ENCODE results near the gene RASA1.
A peak's percentile ranks its signal among the peaks of the same experiment; 100 is the strongest.

RASA1 gene

DNA sequence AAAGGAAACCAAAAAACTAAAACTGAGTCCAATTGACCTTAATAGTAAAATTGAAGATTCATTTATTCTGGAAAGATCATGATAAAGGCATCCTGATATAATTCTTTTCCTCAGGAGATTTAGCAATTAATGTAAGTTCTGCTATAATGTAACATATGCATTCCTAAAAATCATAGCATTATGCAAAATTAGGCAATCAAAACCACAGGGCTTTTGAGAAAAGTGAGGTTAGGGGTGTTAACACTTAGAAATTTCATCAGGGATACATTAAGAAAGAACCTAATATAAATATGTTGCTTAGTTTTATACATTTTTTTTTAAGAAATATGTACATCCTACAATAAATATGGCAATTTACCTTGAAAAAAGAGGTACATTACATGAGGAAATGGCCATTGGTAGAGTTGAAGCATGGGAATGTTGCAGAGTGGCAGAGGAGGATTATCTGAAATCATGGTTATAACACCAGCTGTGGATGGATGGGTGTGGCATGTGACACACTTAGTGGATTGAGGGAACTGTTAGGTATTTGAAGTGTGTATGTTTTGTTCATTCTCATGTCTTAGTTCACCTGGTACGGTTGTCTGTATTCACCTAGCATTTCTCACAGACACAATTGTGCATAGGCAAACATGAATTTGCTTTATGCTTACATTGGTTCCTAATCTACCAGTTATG, 94.0 kb downstream of the RASA1 start:
- peak; percentile 27 for DNase-seq

DNA sequence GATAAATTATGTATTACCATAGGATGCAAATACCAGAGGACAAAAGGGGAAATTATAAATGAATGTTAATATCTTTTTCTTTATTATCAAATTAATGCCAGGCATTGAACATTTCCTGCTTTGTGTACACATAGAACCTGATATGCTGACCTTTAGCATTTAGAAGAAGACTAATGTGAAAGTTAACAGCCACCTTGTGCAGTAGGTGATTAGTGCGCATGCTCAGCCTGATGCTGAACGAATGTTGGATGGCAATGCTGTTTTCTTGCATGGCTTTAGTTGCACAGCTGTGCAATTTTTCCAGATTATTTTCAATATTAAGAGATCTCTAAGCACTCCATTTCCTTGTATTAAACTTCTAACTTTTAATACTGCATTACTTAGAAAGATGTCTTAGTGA, 99.6 kb downstream of the RASA1 start:
- DNase-seq, result no peak

DNA sequence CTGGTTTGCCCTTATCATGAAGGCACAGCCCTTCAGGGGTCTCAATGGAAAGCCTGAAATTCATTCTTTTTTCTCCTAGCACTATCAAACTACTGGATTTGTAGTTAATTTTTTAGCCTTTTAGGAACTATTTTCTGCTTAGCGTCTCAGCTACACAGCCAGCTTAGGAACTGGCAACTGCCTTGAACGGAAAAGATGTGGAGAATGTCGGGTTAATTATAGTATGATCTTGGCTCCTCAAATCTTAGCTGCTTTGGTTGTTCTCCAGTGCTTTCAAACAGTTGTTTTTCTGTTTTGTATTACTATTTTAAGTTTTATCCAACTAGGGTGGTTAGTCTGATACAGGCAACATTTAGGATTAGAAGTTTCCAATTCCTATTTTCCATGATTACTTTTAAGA, 100.9 kb downstream of the RASA1 start:
- DNase-seq, result no peak

DNA sequence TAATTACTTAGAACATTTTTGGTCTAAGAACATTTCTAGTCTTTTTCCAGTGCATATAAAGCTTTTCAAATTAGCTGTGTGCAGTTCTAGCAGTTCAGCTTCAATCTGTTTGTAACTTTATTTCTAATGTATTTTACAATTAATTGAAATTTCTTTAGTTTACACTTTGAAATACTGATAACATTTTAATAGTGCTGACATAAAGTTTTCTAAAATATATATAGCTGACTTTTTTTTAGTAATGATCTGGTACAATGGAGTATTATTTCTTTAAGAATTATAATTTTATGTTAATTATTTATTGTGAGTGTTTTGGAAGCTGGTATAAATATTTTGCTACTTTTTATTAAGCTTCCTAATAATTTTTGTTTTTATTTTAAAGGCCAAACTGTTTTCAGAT, 101.7 kb downstream of the RASA1 start:
- DNase-seq, result no peak

DNA sequence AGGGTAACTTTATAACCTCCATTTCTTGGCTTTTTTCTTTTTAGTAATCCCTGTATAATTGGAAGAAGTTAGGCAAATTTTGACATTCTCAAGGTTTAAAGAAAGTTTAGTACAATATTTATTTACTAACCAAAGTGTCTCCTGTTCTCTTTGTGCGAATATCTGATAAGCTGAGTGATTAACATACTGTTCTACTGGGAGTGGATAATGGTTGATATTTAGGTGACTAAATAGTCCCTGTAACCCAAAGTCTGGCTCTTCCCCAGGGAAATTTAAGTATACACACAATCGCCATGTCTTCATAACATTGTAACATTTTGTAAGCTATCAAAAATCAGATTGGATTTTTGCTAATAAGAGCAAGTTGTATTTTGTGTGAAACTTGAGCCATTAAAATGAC, 105.0 kb downstream of the RASA1 start:
- no peak for DNase-seq

DNA sequence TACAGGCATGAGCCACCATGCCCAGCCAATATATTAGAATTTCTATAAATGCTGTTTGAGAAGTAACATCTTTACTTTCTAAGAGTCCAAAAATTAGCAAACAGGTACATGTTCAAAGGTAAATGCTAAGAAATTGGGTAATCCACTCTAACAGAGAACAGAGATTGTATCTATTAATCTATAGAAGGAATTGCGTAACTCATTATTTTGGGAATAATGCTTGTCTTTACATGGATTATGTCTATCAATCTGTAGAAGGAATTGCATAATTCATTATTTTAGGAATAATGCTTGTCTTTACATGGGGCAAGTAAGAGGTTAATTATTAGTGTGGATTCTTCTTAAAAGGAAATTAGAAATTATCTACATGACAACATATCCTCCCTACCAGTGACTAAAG, 114.5 kb downstream of the RASA1 start:
- DNase-seq, result no peak

DNA sequence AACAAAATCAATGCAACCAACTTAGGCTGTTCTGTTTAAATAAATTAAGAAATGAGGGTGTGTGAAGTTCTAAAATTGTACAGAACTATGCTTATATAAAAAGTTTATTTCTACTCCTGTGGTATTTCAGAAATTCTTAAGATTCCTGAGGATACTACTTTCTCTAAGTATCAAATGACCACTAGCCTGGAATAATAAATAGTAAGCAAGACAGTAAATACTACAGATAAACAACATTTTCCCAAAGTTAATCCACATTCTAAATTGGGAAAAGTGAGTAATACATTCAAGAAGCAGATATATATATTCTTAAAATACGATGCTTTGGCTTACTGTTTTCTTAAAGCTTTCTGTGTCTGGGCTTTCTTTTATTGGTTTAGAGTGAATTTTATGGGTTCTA, 115.5 kb downstream of the RASA1 start:
- no peak for DNase-seq

DNA sequence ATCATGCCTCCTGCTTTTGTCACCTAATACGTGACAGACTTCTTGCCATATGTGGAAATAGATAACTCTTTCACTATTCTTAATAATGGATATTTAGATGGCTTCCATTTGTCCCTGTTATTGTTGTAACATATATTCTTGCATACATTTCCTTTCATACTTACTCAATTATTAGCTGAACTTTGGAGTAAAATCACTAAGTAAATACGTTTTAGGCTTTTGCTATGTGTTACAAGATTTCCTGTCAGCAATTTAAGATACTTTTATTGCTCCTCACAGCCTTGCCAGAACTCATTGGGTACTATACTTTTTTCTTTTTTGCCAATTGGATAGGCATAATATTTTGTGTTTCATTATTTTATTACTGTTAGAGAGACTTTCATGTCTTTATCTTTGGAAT, 118.1 kb downstream of the RASA1 start:
- DNase-seq, result no peak

DNA sequence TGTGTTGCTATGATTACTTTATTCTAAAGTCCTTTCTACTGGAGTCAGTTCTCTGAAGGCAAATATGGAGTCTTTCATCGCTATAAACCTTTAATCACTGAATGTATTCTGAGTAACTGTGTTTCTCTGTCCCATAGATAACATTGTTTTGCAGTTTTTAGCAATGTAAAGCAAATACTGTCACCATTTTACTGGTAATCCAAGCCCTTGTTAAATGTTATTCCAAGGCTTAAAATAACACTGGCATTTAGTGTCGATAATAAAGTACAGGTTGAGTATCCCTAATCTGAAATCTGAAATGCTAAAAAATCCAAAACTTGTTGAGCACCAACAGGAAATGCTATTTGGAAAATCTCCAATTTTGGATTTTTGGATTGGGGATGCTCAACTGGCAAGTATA, 120.4 kb downstream of the RASA1 start:
- no peak for DNase-seq

DNA sequence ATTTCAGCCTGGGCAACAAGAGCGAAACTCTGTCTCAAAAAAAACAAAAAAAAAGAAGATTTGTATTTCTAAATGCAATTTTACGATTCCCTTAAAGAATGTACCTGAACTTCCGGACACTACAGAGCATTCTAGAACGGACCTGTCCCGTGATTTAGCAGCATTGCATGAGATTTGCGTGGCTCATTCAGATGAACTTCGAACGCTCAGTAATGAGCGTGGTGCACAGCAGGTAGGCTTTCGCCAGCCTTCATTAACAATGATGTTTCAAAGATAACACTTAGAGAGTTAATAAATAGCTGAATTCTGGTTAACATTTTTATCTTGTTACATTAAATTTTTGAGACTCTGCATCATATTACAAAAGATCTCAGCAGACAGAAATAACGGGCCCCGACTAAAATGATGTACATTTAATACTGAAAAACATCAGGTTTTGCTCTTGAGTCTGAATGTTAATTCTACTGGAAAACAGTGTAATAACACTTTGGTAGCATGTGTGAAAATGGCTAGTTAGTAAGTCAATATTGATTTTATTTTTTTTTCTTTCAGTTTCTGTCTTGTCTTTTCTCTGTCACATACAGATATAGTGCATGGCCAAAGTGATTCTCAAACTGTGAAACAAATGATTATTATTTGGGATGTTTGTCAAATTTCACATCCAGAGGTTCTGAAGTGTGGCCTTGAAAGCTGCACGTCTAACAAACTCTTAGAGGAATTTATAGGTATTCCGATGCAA, 121.8 kb downstream of the RASA1 start:
- no peak for DNase-seq

DNA sequence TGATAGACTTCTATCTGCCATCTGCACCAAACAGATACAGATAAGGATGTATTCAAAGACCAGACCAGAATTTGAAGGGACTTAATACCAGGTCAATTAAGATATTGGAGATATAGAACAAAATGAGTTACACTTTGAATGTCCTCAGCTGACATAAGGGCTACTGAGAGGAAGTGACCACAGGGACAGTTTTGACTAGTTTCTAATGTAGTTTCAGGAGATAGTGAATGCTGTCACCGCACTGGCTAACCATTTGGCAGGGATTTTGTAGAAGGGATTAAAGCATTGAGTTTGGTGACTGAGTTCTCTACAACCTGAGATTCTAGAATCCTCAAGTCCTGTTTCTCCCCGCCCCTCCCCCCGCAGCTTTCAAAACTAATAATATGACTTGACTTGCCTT, 122.4 kb downstream of the RASA1 start:
- DNase-seq, result no peak

DNA sequence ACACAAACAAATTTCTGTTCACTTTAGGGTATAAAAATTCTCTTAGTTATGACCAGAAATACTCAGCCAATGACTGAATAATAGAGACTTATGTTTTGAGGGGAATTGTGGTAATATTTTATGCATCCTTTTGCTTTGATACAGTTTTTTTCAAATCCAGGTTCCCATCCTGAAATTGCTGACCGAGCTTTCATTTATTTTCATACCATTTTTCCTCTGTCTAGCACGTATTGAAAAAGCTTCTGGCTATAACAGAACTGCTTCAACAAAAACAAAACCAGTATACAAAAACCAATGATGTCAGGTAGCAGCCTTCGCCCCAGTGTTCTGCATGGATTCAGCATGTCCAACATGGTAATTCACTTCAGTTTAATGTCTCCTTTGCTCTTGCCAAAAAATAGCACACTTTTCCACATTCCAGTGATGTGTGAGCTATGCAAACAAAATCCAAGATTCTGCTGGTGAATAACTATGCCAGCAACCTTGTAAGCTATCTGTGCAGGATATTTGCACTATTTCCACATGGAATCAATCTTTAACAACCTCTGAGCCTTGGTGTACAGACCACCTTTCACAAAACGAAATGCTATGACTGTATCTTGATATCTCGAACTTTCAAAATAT, 123.0 kb downstream of the RASA1 start:
- DNase-seq, result no peak

DNA sequence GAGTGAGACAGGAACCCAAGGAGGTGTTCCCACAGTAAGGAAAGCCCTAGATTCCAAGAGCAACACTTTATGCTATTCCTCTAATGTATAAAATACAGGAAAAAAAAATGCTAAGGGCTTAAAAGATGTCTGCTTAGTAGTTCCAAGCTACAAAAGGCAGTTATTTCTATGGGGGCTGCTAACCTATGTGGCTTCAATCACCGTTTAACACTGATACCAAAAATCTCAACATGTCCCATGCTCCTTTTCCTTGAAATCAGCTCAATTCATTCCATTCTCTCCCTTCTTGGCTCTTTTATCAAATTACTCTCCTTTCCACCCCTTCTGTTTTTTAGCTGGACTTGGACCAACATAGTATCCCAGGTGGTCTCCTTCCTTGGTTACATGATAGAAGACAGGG, 124.5 kb downstream of the RASA1 start:
- no peak for DNase-seq

DNA sequence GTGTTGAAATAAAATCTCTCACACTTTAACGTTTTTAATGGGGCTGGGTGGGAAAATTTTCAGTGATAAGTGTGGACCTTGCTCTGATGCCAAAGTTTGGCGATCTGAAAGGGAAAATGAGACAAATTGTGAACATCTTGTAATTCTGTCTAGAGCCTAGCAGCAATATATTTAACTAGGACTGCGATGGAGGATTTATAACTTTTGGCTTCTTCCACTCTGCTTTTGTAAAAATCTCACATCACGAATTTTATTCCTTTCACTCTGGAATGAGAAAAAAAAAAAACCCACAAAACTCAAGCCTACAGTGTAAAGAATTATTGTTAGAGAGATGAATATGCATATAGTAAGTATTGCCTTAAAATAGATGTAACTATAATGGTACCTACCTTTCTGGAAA, 125.1 kb downstream of the RASA1 start:
- no peak for DNase-seq

DNA sequence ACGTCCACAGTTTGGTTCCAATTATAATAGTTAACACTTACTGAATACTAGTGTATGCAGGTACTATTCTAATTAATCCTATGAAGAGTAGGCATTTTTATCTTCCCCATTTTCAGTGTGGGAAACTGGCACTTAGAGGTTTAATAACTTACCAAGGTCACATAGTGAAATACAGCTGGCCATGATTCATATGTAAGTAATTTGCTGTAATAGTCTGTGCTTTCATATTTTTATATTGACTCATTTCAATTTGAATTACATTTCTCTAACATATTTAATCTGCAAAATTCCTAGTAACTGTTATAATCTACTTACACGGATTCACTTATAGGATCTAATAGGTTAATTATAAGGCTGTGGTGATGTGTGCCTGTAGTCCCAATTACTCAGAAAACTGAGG, 125.6 kb downstream of the RASA1 start:
- no peak for DNase-seq

DNA sequence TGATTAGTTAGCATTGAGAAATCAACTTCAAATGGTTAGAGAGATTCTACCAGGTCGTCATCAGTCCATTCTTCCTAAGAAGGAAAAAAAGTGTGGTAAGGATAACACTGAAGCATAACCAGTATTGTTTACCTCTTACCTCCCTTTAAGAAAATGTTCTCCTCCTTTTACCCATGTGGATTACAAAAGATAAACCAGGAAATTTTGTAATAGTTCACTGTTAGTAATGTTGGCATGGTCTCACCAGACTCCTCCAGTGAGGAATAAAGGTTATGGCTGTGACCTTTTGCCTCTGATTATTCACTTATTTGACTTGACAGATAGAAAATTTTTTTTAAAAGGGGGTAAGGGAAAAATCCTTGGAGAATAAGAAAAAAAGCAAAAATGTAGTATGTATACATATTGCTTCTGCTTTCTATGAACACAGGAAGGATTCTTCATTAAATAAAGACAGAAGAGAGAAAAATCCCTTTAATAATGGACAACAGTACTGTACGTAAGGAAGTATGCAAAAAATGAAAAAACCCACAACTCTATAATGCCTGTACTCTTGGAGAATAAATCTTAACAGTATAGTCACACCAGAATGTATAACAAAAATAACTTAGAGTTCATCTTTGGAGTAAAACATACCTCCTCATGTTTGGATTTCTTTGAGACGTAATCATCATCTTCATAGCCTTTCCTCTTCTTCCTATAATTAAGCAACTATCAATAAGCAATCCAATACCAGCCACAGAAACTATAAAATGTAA, 126.9 kb downstream of the RASA1 start:
- DNase-seq, result no peak

DNA sequence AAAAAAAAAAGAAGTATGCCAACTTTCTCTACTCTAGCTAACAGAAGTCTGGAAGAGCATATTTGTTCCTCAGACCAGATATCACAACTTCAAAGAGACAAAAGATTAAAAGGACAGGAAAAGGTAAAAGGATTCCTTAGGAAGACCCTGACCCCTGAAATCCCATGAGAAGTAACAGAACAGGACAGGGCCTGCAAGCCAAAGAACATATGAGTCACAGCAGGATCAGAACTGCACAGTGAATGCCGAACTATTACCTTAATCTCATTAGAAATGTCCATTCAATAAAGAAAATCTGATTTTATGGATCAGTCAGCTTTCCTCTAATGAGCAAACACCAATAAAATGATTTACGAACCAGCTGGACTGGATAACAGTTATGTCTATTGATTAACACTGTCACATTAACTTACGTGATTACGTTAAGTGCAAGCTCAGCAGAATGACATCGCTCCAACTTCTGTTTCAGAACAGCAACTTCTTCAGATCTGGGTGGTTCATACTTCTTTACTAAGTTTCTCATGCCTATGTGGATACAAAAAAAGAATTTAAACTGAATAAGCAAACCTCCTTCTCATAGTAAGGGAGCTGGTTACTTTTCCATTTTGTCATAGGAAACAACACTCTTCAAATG, 131.4 kb downstream of the RASA1 start:
- DNase-seq, result no peak

DNA sequence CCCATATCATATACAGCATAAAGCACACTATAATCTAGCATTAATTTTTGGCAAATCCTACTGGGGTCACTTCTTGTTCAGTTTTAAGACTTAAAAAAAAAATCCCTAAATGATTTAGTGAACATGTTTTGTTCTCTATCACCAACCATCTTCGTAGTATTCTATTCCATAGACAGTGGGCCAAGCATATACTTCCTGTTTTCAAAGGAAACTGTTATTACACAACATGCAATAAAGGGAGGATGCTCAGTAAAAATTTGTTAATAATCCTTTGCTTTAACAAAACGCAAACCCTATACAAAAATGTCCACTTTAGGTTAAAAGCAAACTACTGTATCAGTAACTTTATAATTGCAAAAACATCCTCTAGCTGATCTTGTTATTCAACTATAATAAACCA, 132.0 kb downstream of the RASA1 start:
- DNase-seq, result no peak

DNA sequence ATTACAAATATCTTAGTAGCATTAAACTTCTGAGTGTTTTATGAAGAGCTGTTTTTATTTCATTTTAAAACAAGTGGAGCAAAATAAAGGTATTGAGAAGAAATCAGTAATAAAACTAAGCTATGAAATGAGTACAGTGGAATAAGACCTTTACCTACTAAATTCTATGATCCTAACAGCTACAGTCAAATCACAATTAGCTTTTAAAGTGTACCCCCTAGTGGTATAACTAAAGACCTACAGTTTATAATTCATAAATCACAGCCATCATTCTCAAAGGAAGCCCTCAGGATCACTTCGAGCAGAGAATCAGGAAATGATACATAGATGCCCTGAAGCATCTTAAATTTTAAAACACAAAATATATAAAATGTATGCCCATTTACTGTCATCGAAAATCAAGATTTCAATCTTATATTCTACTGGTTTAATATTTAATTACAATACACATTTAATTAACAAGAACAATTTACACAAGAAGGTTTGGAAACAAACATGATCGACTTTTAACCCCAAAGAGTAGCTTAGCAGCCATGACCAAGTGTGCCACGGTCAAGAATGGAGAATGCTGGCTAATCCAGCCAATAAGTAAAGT, 132.7 kb downstream of the RASA1 start:
- peak; percentile 55 for DNase-seq

DNA sequence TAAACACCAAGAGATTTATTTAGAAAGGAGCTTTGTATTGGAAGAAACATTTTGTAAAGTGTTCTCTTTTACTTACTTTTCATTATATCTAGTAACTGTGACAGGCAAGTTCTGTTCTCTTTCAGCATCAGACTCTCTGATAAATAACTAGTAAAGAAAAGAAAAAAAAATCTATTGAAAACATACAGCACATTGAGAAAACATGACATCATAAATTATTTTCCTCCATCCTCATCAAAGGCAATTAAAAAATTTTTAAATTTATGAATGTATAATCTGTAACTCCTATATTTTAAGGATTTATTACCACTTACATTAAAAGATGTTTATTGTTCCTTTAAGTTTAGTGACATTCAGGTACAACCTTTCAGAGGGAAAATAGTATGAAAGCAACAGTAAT, 133.9 kb downstream of the RASA1 start:
- no peak for DNase-seq

DNA sequence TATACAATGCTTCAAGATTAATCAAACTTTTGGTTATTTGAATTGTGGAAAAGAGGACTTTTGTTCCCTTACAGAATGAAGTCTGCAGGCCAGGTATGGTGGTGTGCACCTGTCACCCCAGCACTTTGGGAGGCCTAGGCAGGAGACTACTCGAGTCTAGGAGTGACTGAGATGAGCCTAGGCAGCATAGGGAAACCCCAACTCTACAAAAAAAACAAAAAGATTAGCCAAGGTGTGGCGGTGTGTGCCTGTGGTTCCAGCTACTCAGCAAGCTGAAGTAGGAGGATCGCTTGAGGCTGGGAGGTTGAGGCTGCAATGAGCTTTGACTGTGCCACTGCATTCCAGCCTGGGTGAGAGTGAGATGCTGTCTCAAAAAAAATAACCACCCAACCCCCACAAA, 135.7 kb downstream of the RASA1 start:
- DNase-seq, result no peak

DNA sequence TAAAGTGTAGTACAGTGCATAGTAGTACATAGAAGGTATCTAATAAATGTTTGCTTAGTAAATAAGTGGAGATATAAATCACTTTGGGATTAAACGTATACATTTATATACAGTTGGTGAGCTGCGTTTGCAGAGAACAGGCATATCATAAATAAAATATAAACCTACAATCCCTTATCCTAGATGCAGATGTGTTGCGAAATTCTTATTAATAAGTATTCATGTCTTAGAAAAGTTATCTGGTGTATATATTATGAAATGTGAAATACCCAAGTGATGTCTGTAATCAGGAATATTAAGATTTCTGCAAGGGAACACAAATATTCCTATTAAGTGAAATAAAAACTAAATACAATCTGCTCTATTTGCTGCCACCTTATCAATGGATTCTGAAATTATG, 136.2 kb downstream of the RASA1 start:
- DNase-seq, result no peak

DNA sequence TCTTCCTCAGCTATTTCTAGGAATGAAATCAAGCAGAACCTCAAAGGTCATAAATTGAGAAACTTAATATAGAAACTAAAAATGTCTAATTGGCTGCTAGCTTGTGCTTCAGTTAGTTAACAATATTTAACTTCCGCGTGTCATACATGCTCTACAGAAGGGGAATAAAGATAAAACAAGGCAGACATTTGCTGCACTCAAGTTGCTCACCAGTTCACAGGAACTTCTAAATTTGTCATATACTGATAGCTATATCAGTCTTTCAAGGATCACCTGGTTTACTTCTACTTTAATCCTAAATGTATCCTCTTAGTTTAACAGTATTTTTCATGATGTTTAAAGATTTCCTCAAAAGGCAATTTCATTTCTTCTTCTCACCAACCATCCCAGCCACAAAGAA, 136.7 kb downstream of the RASA1 start:
- peak; percentile 44 for DNase-seq
